ENCODE results near the gene UBE2G1. TPM values are rescaled to one million over a fixed set of nuclear protein-coding genes. Genes with fewer than 3 reads are reported as not detected.
A peak's percentile ranks its signal among the peaks of the same experiment; 100 is the strongest.

Gene UBE2G1
- total RNA-seq, 1 donor from 2014 or later: 66.6 TPM

- peaks cover 63% of the 10 kb centered on the region for H3K4me1 Mint-ChIP-seq
- no peak for TF ChIP-seq CTCF (IDR thresholded peaks at IDR 0.05)
- intact Hi-C loops (cut with micrococcal nuclease): no loop called here
- H3K27ac Mint-ChIP-seq: no peak overlapping the region
- ChIA-PET POLR2A (no interaction called here), CTCF (no interaction called here)
- DNase-seq (no peak), ATAC-seq (ENCODE audit: low read depth) (no peak)
- no peaks in the 10 kb centered on the region for H3K27me3 Mint-ChIP-seq
- no peaks in the 10 kb centered on the region for H3K9me3 Mint-ChIP-seq
- H3K36me3 Mint-ChIP-seq (ENCODE audit: low read depth): peaks cover 10% of the 10 kb centered on the region
- no peak overlapping the region for H3K4me3 Mint-ChIP-seq
Measured at GRCh38 chr17:4317610-4318009, 48.9 kb downstream of the UBE2G1 start.

DNA sequence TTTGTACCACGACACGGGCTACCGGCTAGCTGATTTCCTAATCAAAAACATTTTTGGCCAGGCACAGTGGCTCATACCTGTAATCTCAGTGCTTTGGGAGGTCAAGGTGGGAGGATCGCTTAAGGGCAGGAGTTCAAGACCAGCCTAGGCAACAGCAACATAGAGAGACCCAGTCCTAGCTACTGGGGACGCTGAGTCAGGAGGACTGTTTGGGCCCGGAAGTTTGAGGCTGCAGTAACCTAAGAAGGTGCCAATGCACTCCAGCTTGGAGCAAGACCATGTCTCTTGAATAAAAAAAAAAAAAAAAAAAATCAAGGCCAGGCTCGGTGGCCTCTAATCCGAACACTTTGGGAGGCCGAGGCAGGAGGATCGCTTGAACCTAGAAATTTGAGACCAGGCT is 49.8 kb downstream of the UBE2G1 start:
- H3K4me1 Mint-ChIP-seq: peaks cover 61% of the 10 kb centered on the region
- peaks cover 6% of the 10 kb centered on the region for H3K36me3 Mint-ChIP-seq (ENCODE audit: low read depth)
- H3K27me3 Mint-ChIP-seq: no peaks in the 10 kb centered on the region
- DNase-seq (no peak), ATAC-seq (ENCODE audit: low read depth) (no peak)
- intact Hi-C loops (cut with micrococcal nuclease): no loop called here
- H3K27ac Mint-ChIP-seq: no peak overlapping the region
- TF ChIP-seq CTCF (IDR thresholded peaks at IDR 0.05): no peak
- no peaks in the 10 kb centered on the region for H3K9me3 Mint-ChIP-seq
- no peak overlapping the region for H3K4me3 Mint-ChIP-seq
- ChIA-PET POLR2A (no interaction called here), CTCF (interaction anchor here (1.5 kb wide), 1 partner anchor 22 kb away, joined by 4 read pairs; no protein-coding TSS in a partner anchor)

DNA sequence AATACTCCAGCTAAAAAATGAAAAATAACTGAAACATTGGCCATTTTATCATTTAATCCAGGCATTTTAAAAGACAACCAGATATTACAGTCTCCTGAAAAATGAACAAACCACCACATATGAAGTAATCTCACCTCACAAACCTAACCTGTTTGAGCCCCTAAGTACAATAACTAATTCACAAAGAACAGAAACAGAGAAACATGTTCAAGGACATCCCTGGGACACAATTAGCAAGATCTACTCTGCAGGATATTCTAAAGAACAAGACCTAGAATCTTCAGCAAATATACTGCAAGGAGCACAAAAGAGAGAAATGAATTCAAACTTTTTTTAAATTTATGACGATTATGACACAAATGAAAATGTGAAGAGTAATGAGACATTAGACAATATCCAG is 51.9 kb downstream of the UBE2G1 start:
- no peak for TF ChIP-seq CTCF (IDR thresholded peaks at IDR 0.05)
- Mint-ChIP-seq H3K36me3 (ENCODE audit: low read depth) (peaks cover 6% of the 10 kb centered on the region), H3K9me3 (no peaks in the 10 kb centered on the region), H3K4me1 (peaks cover 74% of the 10 kb centered on the region), H3K27me3 (no peaks in the 10 kb centered on the region), H3K4me3 (no peak overlapping the region), H3K27ac (no peak overlapping the region)
- ChIA-PET POLR2A (no interaction called here), CTCF (interaction anchor here (0.6 kb wide), 1 partner anchor 28 kb away, joined by 3 read pairs; no protein-coding TSS in a partner anchor)
- DNase-seq (no peak), ATAC-seq (ENCODE audit: low read depth) (no peak)
- intact Hi-C loops (cut with micrococcal nuclease): loop anchor here (5.0 kb wide), 1 partner anchor 43 kb away; no protein-coding TSS in a partner anchor

DNA sequence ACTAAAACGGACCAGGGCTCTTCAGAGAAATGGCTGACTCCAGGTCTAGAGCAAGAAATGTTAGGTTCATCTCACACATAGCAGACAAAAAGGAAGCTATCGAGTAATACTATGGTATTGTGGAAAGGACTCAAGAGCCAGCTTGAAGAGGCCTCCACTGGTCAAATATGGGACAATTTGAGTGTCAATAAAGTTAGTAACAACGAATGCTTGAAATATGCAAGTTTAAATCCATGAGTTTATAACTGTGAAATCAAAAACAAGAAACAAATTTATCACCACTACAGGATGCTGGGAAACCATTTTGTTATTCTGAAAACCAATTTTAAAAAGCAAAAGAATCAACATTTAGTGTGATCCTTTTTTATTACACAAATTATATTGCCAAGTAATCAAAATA is 52.3 kb downstream of the UBE2G1 start:
- ChIA-PET CTCF (interaction anchor here (0.6 kb wide), 1 partner anchor 28 kb away, joined by 3 read pairs; no protein-coding TSS in a partner anchor), POLR2A (no interaction called here)
- H3K27ac Mint-ChIP-seq: no peak overlapping the region
- intact Hi-C loops (cut with micrococcal nuclease): loop anchor here (5.0 kb wide), 1 partner anchor 43 kb away; no protein-coding TSS in a partner anchor
- H3K36me3 Mint-ChIP-seq (ENCODE audit: low read depth): peaks cover 3% of the 10 kb centered on the region
- H3K4me3 Mint-ChIP-seq: peak overlapping the region; percentile 24
- no peaks in the 10 kb centered on the region for H3K27me3 Mint-ChIP-seq
- ATAC-seq (ENCODE audit: low read depth) (no peak), DNase-seq (no peak)
- peaks cover 75% of the 10 kb centered on the region for H3K4me1 Mint-ChIP-seq
- no peaks in the 10 kb centered on the region for H3K9me3 Mint-ChIP-seq
- TF ChIP-seq CTCF (IDR thresholded peaks at IDR 0.05): no peak

GRCh38 chr17:4313221-4314114 is 53.0 kb downstream of the UBE2G1 start:
- intact Hi-C loops (cut with micrococcal nuclease): loop anchor here (5.0 kb wide), 1 partner anchor 44 kb away; no protein-coding TSS in a partner anchor
- TF ChIP-seq CTCF (IDR thresholded peaks at IDR 0.05): no peak
- Mint-ChIP-seq H3K36me3 (ENCODE audit: low read depth) (peaks cover 3% of the 10 kb centered on the region), H3K27me3 (no peaks in the 10 kb centered on the region), H3K4me1 (peaks cover 76% of the 10 kb centered on the region), H3K27ac (no peak overlapping the region), H3K4me3 (peak overlapping the region; percentile 24), H3K9me3 (no peaks in the 10 kb centered on the region)
- DNase-seq: no peak
- POLR2A ChIA-PET: no interaction called here
- ATAC-seq (ENCODE audit: low read depth): no peak
- CTCF ChIA-PET: no interaction called here

All from activated B cell treated with CpG ODN at 0.5 μM for 24 hours (primary cell).